Activated B cell treated with CpG ODN at 0.5 μM for 24 hours (primary cell): ENCODE results near the gene NETO2. TPM values are rescaled to one million over a fixed set of nuclear protein-coding genes. Genes with fewer than 3 reads are reported as not detected.
A peak's percentile ranks its signal among the peaks of the same experiment; 100 is the strongest.
"Not testable (repeated sequence)": the region's sequence is repeated elsewhere in the genome, so short reads cannot be mapped to it uniquely, and the experiment has no call there.

Experiments used
- ATAC-seq: fragments of 200-7000 bp; cut with Tn5 transposase; one replicate; pipeline ENCODE4 v1.10.0; 2021; ENCODE audit warnings: low read depth, mild to moderate bottlenecking, moderate library complexity
- CTCF ChIA-PET: fragments of 350-600 bp; sonication (Branson Sonifier 250); formaldehyde crosslinking; loops from one replicate; lab custom pipeline; 2021; ENCODE audit warnings: antibody characterized with exemption; lab: Charles Lee
- POLR2A ChIA-PET: fragments of 350-600 bp; sonication (Branson Sonifier 250); formaldehyde crosslinking; loops from one replicate; lab custom pipeline; 2021; ENCODE audit warnings: antibody characterized with exemption; lab: Charles Lee
- DNase-seq: peaks from one replicate; pipeline ENCODE4 v3.0.0; 2022
- H3K27ac Mint-ChIP-seq: one replicate; pipeline ENCODE4 v1.8.0; 2020; ENCODE audit warnings: mixed read lengths
- H3K27me3 Mint-ChIP-seq: one replicate; pipeline ENCODE4 v1.8.0; 2021; ENCODE audit warnings: mixed read lengths
- H3K36me3 Mint-ChIP-seq: one replicate; pipeline ENCODE4 v1.8.0; 2021; ENCODE audit warnings: low read depth, mixed read lengths
- H3K4me1 Mint-ChIP-seq: one replicate; pipeline ENCODE4 v1.8.0; 2021; ENCODE audit warnings: mixed read lengths
- H3K4me3 Mint-ChIP-seq: one replicate; pipeline ENCODE4 v1.8.0; 2020; ENCODE audit warnings: mild to moderate bottlenecking, mixed read lengths
- H3K9me3 Mint-ChIP-seq: one replicate; pipeline ENCODE4 v1.8.0; 2020; ENCODE audit warnings: mixed read lengths
- CTCF ChIP-seq: fragments of 200-600 bp; IDR thresholded peaks from one replicate; pipeline ENCODE4 v1.8.0; 2022; ENCODE audit warnings: antibody characterized with exemption, mild to moderate bottlenecking
- intact Hi-C: fragments of 100-400 bp; cut with micrococcal nuclease; formaldehyde crosslinking; loops from one replicate; pipeline ENCODE4 v1.15.1; 2024
- total RNA-seq: library from RNA; stranded (reverse); gene quantifications from 2 replicates; pipeline ENCODE4 v1.2.3, GENCODE V29; 2022

The NETO2 gene, protein sequence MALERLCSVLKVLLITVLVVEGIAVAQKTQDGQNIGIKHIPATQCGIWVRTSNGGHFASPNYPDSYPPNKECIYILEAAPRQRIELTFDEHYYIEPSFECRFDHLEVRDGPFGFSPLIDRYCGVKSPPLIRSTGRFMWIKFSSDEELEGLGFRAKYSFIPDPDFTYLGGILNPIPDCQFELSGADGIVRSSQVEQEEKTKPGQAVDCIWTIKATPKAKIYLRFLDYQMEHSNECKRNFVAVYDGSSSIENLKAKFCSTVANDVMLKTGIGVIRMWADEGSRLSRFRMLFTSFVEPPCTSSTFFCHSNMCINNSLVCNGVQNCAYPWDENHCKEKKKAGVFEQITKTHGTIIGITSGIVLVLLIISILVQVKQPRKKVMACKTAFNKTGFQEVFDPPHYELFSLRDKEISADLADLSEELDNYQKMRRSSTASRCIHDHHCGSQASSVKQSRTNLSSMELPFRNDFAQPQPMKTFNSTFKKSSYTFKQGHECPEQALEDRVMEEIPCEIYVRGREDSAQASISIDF
- total RNA-seq = 8.7 and 8.8 TPM in 2 replicates

DNA sequence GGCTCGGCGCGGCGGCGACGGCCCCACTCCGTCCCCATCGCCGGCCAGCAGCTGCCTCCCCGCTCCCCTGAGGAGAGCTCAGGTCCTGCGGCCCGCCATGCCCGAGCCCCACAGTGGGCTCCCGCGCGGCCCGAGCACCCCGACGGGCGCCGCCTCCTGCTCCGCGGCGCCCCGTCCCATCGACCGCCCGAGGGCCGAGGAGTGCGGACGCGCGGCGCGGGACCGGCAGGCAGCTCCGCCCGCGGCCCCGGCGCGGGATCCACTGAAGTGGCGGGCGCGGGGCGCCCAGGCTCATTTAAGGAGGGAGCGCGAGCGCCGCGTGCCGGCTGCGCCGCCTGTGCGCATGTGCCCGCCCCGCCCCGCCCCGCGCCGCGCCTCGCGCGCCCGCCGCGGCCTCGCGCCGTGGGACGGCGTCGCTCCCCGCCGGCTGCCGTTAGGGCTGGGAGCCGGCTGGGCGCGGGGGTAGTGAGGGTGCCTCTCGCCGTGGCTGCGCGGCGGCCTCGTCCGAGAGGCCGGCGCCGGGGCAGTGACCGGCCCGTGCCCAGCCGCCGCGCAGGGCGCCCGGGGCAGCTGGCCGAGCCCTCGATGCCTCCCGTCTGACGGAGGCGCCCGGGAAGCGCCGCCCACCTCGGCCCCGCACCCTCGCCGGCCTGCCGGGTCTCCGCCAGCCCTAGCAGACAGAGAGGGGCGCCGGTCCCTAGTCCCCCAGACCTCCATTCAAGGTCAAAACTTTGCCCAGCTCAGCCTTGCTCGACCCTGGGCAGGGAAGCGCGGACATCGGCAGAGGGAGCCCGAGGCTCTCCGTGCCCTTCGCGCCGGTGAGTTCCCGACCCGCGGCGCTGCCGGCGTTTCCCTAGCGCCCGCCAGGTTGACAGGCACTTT, at the start of gene NETO2:
TSS of gene NETO2 (minus strand) at position 269 of the 882 bp plus-strand sequence. CDS start 333 bp downstream, outside the sequence.
- TF ChIP-seq CTCF = no peak
- H3K4me1 Mint-ChIP-seq = peaks cover 17% of the 10 kb centered on the region
- no peaks in the 10 kb centered on the region for H3K36me3 Mint-ChIP-seq
- ATAC-seq (peak; percentile 70), DNase-seq (peak; percentile 81)
- peak within 1 kb of the TSS; percentile 86 for H3K4me3 Mint-ChIP-seq
- CTCF ChIA-PET = interaction anchor here (0.7 to 5.3 kb wide), 20 partner anchors 10 to 1486 kb away, joined by 3 to 47 read pairs (median 4); partner anchors contain the start of genes ITFG1 and PHKB
- H3K9me3 Mint-ChIP-seq = no peaks in the 10 kb centered on the region
- POLR2A ChIA-PET = interaction anchor here (0.6 to 1.5 kb wide), 2 partner anchors 170 to 911 kb away, joined by 3 to 8 read pairs; partner anchors contain the start of gene DNAJA2
- H3K27ac Mint-ChIP-seq = peak within 1 kb of the TSS; percentile 69
- H3K27me3 Mint-ChIP-seq = no peaks in the 10 kb centered on the region
- intact Hi-C loops = loop anchor here (1.0 to 5.0 kb wide), 12 partner anchors 113 to 1479 kb away; partner anchors contain the start of genes DNAJA2, ITFG1, LONP2 and ORC6

DNA sequence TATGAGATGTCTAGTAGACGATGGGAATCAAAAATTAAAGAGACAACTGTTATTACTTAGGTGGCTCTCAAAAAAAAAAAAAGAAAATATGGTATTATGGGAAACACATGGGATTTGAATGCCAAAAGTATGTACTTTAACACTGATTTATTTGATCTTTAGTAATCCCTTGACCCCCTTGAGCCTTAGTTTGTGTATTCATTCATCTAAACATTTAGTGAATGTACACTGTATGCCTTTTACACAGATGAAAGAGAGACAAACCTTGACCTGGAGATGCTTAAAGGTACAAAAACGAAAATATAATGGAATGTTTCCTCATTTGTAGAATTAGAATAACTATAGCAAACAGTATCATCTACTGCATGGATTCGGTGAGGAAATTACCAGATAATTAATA, 38.6 kb upstream of the NETO2 start:
- no peaks in the 10 kb centered on the region for H3K4me1 Mint-ChIP-seq
- peaks cover 14% of the 10 kb centered on the region for H3K36me3 Mint-ChIP-seq
- ATAC-seq = no peak
- H3K9me3 Mint-ChIP-seq = peaks cover 5% of the 10 kb centered on the region
- CTCF ChIA-PET = no interaction called here
- intact Hi-C loops = no loop called here
- POLR2A ChIA-PET = no interaction called here
- no peak for TF ChIP-seq CTCF
- H3K27ac Mint-ChIP-seq = no peak overlapping the region
- no peak overlapping the region for H3K4me3 Mint-ChIP-seq
- no peak for DNase-seq
- H3K27me3 Mint-ChIP-seq = no peaks in the 10 kb centered on the region

DNA sequence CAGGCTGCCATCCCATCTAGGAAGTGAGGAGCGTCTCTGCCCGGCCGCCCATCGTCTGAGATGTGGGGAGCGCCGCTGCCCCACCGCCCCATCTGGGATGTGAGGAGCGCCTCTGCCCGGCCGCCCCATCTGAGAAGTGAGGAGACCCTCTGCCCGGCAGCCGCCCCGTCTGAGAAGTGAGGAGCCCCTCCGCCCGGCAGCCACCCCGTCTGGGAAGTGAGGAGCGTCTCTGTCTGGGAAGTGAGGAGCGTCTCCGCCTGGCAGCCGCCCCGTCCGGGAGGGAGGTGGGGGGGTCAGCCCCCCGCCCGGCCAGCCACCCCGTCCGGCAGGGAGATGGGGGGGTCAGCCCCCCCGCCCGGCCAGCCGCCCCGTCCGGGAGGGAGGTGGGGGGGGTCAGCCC, 37.3 kb upstream of the NETO2 start:
- DNase-seq, H3K4me1 Mint-ChIP-seq, H3K27ac Mint-ChIP-seq, ATAC-seq, H3K27me3 Mint-ChIP-seq, H3K9me3 Mint-ChIP-seq, intact Hi-C loops, POLR2A ChIA-PET, CTCF ChIA-PET, H3K4me3 Mint-ChIP-seq: not testable (repeated sequence)
- H3K36me3 Mint-ChIP-seq = peaks cover 14% of the 10 kb centered on the region

GRCh38 chr16:47180073-47180472, 36.3 kb upstream of the NETO2 start:
- DNase-seq (no peak), ATAC-seq (no peak)
- no peak for TF ChIP-seq CTCF
- Mint-ChIP-seq H3K4me1 (no peaks in the 10 kb centered on the region), H3K27me3 (no peaks in the 10 kb centered on the region), H3K9me3 (peaks cover 2% of the 10 kb centered on the region), H3K27ac (no peak overlapping the region), H3K36me3 (peaks cover 18% of the 10 kb centered on the region), H3K4me3 (no peak overlapping the region)
- CTCF ChIA-PET = no interaction called here
- intact Hi-C loops = no loop called here
- POLR2A ChIA-PET = no interaction called here

DNA sequence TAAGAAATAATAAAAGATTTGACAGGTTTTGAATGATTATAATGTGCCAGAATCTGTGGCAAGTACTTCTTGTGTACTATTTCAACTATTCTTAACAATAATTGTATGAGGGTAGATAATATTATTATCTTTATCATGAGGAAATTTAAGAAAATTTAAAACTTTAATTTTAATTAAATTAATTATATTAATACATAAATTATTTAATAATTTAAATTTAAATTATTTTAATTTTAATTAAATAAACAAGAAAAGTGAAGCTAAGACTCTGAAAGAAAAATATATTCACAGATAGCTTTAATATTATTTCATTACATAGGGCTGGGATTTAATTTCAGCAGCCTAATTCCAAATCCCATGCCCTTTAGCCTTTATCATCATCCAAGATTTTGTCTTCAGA, 31.4 kb upstream of the NETO2 start:
- Mint-ChIP-seq H3K27me3 (no peaks in the 10 kb centered on the region), H3K4me3 (no peak overlapping the region), H3K36me3 (peaks cover 13% of the 10 kb centered on the region), H3K9me3 (peaks cover 2% of the 10 kb centered on the region), H3K4me1 (no peaks in the 10 kb centered on the region), H3K27ac (no peak overlapping the region)
- DNase-seq (no peak), ATAC-seq (no peak)
- ChIA-PET CTCF (no interaction called here), POLR2A (no interaction called here)
- intact Hi-C loops = no loop called here
- no peak for TF ChIP-seq CTCF
